Activated B cell treated with CpG ODN at 0.5 μM for 24 hours (primary cell): ENCODE measurements around the gene DACT2. TPM values are rescaled to one million over a fixed set of nuclear protein-coding genes. Genes with fewer than 3 reads are reported as not detected.

Experiments
- ATAC-seq: fragments of 200-7000 bp; cut with Tn5 transposase; one replicate; pipeline ENCODE4 v1.10.0; 2021; ENCODE audit warnings: low read depth, mild to moderate bottlenecking, moderate library complexity
- CTCF ChIA-PET: fragments of 350-600 bp; sonication (Branson Sonifier 250); formaldehyde crosslinking; loops from one replicate; lab custom pipeline; 2021; ENCODE audit warnings: antibody characterized with exemption; lab: Charles Lee
- POLR2A ChIA-PET: fragments of 350-600 bp; sonication (Branson Sonifier 250); formaldehyde crosslinking; loops from one replicate; lab custom pipeline; 2021; ENCODE audit warnings: antibody characterized with exemption; lab: Charles Lee
- DNase-seq: peaks from one replicate; pipeline ENCODE4 v3.0.0; 2022
- H3K27ac Mint-ChIP-seq: one replicate; pipeline ENCODE4 v1.8.0; 2020; ENCODE audit warnings: mixed read lengths
- H3K27me3 Mint-ChIP-seq: one replicate; pipeline ENCODE4 v1.8.0; 2021; ENCODE audit warnings: mixed read lengths
- H3K36me3 Mint-ChIP-seq: one replicate; pipeline ENCODE4 v1.8.0; 2021; ENCODE audit warnings: low read depth, mixed read lengths
- H3K4me1 Mint-ChIP-seq: one replicate; pipeline ENCODE4 v1.8.0; 2021; ENCODE audit warnings: mixed read lengths
- H3K4me3 Mint-ChIP-seq: one replicate; pipeline ENCODE4 v1.8.0; 2020; ENCODE audit warnings: mild to moderate bottlenecking, mixed read lengths
- H3K9me3 Mint-ChIP-seq: one replicate; pipeline ENCODE4 v1.8.0; 2020; ENCODE audit warnings: mixed read lengths
- CTCF ChIP-seq: fragments of 200-600 bp; IDR thresholded peaks from one replicate; pipeline ENCODE4 v1.8.0; 2022; ENCODE audit warnings: antibody characterized with exemption, mild to moderate bottlenecking
- intact Hi-C: fragments of 100-400 bp; cut with micrococcal nuclease; formaldehyde crosslinking; loops from one replicate; pipeline ENCODE4 v1.15.1; 2024
- total RNA-seq: library from RNA; stranded (reverse); gene quantifications from 2 replicates; pipeline ENCODE4 v1.2.3, GENCODE V29; 2022

DACT2 gene
- total RNA-seq, 1 donor from 2014 or later: not detected

- ATAC-seq (no peak), DNase-seq (no peak)
- TF ChIP-seq CTCF: no peak
- no peak overlapping the region for H3K4me3 Mint-ChIP-seq
- H3K9me3 Mint-ChIP-seq: no peaks in the 10 kb centered on the region
- ChIA-PET CTCF (no interaction called here), POLR2A (no interaction called here)
- intact Hi-C loops: no loop called here
- no peaks in the 10 kb centered on the region for H3K27me3 Mint-ChIP-seq
- H3K4me1 Mint-ChIP-seq: no peaks in the 10 kb centered on the region
- H3K27ac Mint-ChIP-seq: no peak overlapping the region
- H3K36me3 Mint-ChIP-seq: no peaks in the 10 kb centered on the region
Observed at GRCh38 chr6:168263351-168263905, 56.1 kb downstream of the DACT2 start.

GRCh38 chr6:168261234-168261633 is 58.3 kb downstream of the DACT2 start:
- H3K27me3 Mint-ChIP-seq: no peaks in the 10 kb centered on the region
- no peaks in the 10 kb centered on the region for H3K36me3 Mint-ChIP-seq
- intact Hi-C loops: no loop called here
- ATAC-seq: no peak
- ChIA-PET CTCF (no interaction called here), POLR2A (no interaction called here)
- TF ChIP-seq CTCF: no peak
- no peak overlapping the region for H3K27ac Mint-ChIP-seq
- DNase-seq: no peak
- H3K4me3 Mint-ChIP-seq: no peak overlapping the region
- no peaks in the 10 kb centered on the region for H3K9me3 Mint-ChIP-seq
- no peaks in the 10 kb centered on the region for H3K4me1 Mint-ChIP-seq

GRCh38 chr6:168260420-168260987 is 59.1 kb downstream of the DACT2 start:
- ChIA-PET CTCF (no interaction called here), POLR2A (no interaction called here)
- H3K27me3 Mint-ChIP-seq: no peaks in the 10 kb centered on the region
- TF ChIP-seq CTCF: no peak
- ATAC-seq (no peak), DNase-seq (no peak)
- no peak overlapping the region for H3K4me3 Mint-ChIP-seq
- H3K9me3 Mint-ChIP-seq: peaks cover 4% of the 10 kb centered on the region
- no peak overlapping the region for H3K27ac Mint-ChIP-seq
- intact Hi-C loops: no loop called here
- no peaks in the 10 kb centered on the region for H3K36me3 Mint-ChIP-seq
- H3K4me1 Mint-ChIP-seq: no peaks in the 10 kb centered on the region

GRCh38 chr6:168258795-168259194 is 60.8 kb downstream of the DACT2 start:
- no peak for TF ChIP-seq CTCF
- intact Hi-C loops: no loop called here
- ChIA-PET CTCF (no interaction called here), POLR2A (no interaction called here)
- peaks cover 5% of the 10 kb centered on the region for H3K9me3 Mint-ChIP-seq
- H3K27me3 Mint-ChIP-seq: no peaks in the 10 kb centered on the region
- no peak for ATAC-seq
- H3K4me1 Mint-ChIP-seq: no peaks in the 10 kb centered on the region
- no peak for DNase-seq
- no peak overlapping the region for H3K27ac Mint-ChIP-seq
- no peak overlapping the region for H3K4me3 Mint-ChIP-seq
- H3K36me3 Mint-ChIP-seq: no peaks in the 10 kb centered on the region

GRCh38 chr6:168256940-168257339 is 62.6 kb downstream of the DACT2 start:
- no peaks in the 10 kb centered on the region for H3K36me3 Mint-ChIP-seq
- H3K27ac Mint-ChIP-seq: no peak overlapping the region
- no peaks in the 10 kb centered on the region for H3K4me1 Mint-ChIP-seq

More at GRCh38 chr6:168256940-168257339, 62.6 kb downstream of the DACT2 start:
- Mint-ChIP-seq H3K27me3 (no peaks in the 10 kb centered on the region), H3K4me3 (no peak overlapping the region), H3K9me3 (peaks cover 5% of the 10 kb centered on the region)
- ChIA-PET POLR2A (no interaction called here), CTCF (no interaction called here)
- no peak for TF ChIP-seq CTCF
- intact Hi-C loops: no loop called here
- no peak for ATAC-seq
- DNase-seq: no peak

Other genes with a start within 250 kb of the DACT2 start
- gene FRMD1, start 240.6 kb downstream of the DACT2 start, total RNA-seq: not detected in 2 replicates
- not detected in 2 replicates for gene SMOC2, start 121.4 kb upstream of the DACT2 start, total RNA-seq